Prostate gland (tissue), 2 donors: ENCODE measurements around the gene LMO7.
A peak's percentile ranks its signal among the peaks of the same experiment; 100 is the strongest.

ENCODE experiments used
- POLR2A ChIP-seq: fragments of 450-650 bp; IDR thresholded peaks from one replicate; pipeline ENCODE4 v1.6.1; 2016; ENCODE audit warnings: antibody characterized with exemption, mild to moderate bottlenecking
- POLR2AphosphoS5 ChIP-seq: sonication (generic); formaldehyde crosslinking; IDR thresholded peaks from one replicate; pipeline ENCODE4 v1.6.1; 2017; ENCODE audit warnings: antibody characterized with exemption
- TF ChIP-seq, protein P1 (sequence below), 4 experiments: fragments of 200-600 bp in 2 of 4; fragments of 450-650 bp in 2 of 4; sonication (generic) in 2 of 4; IDR thresholded peaks; 1 replicate in 3 of 4; 2 replicates in 1 of 4; pipeline ENCODE4 v1.5.1; 2016 to 2019; ENCODE audit warnings: antibody characterized with exemption in 4 of 4, mild to moderate bottlenecking in 2 of 4, moderate library complexity in 2 of 4

DNA sequence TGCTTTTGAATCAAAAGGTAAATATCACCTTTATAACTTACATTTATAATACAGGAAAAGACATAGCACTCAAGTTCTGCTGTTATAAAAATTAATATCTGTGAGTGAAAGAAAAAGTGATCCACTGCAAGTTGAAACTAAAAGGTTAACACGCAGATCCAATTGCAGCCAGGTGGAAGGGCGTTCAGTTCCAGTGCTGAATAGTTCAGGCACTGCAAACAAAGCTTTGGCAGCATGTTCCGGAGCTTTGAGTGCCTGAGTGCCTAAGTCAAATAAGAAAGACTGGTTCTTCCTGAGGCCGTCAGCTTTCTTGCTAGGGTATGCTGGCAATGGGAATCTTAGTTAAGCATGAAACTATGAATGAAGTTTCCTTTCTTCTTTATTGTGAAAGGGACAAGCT lies 200.3 kb downstream of the LMO7 start:
- TF ChIP-seq, protein P1, sequence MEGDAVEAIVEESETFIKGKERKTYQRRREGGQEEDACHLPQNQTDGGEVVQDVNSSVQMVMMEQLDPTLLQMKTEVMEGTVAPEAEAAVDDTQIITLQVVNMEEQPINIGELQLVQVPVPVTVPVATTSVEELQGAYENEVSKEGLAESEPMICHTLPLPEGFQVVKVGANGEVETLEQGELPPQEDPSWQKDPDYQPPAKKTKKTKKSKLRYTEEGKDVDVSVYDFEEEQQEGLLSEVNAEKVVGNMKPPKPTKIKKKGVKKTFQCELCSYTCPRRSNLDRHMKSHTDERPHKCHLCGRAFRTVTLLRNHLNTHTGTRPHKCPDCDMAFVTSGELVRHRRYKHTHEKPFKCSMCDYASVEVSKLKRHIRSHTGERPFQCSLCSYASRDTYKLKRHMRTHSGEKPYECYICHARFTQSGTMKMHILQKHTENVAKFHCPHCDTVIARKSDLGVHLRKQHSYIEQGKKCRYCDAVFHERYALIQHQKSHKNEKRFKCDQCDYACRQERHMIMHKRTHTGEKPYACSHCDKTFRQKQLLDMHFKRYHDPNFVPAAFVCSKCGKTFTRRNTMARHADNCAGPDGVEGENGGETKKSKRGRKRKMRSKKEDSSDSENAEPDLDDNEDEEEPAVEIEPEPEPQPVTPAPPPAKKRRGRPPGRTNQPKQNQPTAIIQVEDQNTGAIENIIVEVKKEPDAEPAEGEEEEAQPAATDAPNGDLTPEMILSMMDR (IDR thresholded peaks at IDR 0.05) = peak in 1 of 4 experiments; percentile 3
- no peak for TF ChIP-seq POLR2A
- TF ChIP-seq POLR2AphosphoS5 = peak; percentile 87
